HG02870 (cell line): ENCODE results near the gene TBCK.
"Not testable (repeated sequence)": the region's sequence is repeated elsewhere in the genome, so short reads cannot be mapped to it uniquely, and the experiment has no call there.

Experiments
- ATAC-seq: cut with Tn5 transposase; IDR thresholded peaks from one replicate; pipeline ENCODE4 v1.9.1; 2021; ENCODE audit warnings: mild to moderate bottlenecking, moderate library complexity; ENCODE audit not compliant: unreplicated experiment

Gene TBCK

DNA sequence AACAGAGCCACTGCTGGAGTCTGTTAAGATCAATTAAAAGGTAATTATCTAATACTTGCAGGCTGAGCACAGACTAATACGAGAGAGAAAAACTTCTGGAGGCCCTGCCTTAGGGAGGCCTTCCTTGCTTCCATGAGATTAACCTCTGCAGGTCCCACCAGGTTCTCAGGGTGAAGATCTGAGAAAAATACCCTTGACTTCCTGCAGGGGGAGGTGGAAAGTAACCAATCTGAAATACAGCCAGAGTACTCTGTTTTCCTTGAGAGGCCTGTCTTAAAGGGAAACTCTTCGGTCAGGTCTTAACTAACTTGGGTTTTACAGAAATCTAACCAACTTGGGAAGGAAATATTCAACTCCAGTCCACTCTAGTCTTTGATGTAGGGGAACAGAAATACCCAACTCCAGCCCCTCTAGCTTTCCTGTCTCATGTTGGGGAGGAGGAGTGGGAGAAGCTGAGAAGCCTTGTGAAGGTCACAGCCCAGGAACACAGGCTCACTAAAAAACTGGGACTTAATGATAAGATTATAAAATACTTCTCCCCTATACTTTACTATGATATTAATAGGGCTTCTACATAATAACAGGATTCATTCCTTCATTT is 77.1 kb downstream of the TBCK start:
- ATAC-seq: peak; percentile 93

- no peak for ATAC-seq
Measured at GRCh38 chr4:106231931-106232330, 84.1 kb downstream of the TBCK start.

- ATAC-seq: no peak
Measured at GRCh38 chr4:106222548-106222947, 93.5 kb downstream of the TBCK start.

DNA sequence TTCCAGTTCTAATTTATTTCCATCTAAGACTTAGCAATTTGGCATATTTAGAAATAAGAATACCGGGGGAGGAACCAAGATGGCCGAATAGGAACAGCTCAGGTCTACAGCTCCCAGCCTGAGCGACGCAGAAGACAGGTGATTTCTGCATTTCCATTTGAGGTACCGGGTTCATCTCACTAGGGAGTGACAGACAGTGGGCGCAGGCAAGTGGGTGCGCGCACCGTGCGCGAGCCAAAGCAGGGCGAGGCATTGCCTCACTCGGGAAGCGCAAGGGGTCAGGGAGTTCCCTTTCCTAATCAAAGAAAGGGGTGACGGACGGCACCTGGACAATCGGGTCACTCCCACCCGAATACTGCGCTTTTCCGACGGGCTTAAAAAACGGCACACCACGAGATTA is 102.7 kb downstream of the TBCK start:
- not testable (repeated sequence) for ATAC-seq

- no peak for ATAC-seq
Measured at GRCh38 chr4:106210021-106210420, 106.0 kb downstream of the TBCK start.

- no peak for ATAC-seq
Measured at GRCh38 chr4:106208481-106209460, 107.2 kb downstream of the TBCK start.

DNA sequence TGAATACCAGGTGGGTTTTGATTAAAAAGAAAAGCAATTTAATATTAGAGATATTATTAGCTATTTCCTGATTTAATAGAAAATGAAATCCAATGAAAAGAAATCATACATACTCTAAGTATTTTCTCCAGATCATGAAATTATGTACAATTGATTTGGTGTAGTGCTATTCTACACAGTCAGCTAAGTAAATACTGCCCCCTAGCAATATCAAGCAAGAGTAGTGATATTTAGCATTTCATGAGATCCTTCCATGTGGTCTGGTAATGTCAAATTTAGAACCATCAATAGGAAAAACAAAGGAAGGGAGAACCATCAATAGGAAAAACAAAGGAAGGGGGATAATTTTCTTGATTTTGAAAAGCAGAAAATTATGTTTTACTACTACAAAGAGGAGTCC is 114.6 kb downstream of the TBCK start:
- no peak for ATAC-seq

- ATAC-seq: no peak
Measured at GRCh38 chr4:106195435-106195950, 120.5 kb downstream of the TBCK start.

GRCh38 chr4:106194801-106195200 is 121.2 kb downstream of the TBCK start:
- no peak for ATAC-seq

GRCh38 chr4:106192131-106192530 is 123.9 kb downstream of the TBCK start:
- no peak for ATAC-seq

DNA sequence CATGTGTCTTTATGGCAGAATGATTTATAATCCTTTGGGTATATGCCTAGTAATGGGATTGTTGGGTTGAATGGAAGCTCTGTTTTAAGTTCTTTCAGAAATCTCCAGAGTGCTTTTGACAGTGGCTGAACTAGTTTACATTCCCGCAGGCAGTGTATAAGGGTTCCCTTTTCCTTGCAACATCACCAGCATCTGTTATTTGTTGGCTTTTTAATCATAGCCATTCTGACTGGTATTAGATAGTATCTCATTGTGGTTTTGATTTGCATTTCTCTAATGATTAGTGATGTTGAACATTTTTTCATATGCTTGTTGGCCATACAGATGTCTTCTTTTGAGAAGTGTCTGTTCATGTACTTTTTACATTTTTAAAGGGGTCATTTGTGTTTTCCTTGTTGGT is 129.8 kb downstream of the TBCK start:
- no peak for ATAC-seq

DNA sequence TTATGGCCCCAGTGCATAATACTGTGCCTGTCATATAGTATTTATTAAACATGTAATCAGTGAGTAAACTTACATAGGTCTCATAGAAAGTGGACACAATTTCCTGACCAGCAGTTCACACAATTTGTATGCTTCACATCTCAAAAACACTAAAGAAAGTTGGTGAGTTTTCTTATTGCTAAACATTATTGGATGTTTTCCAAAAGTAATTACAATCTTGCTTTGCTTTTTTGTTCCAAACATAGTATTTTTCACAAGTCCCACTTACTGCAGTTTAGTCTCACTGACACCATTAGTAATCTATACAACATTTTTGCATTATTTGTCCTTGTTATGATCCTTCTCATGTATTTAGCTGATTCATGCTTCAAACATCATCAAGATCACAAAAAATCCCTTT is 132.5 kb downstream of the TBCK start:
- no peak for ATAC-seq

DNA sequence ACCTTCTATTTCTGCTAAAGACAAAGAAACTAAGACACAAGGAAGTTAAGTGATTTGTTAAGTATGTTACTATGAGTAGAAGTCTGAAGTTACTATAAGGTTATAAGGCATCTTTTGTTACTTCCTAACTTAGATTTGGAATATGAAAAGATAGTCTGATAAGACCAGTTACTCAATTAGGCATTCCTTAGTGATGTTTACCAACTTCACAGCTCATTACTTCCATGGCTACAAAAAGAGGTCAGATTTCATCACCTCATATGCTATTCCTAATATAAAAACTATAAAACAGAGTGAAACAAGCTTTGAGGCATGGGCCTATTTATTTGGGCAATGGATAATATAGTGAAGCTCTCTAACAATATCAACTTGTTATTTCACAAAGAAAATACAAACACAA is 143.1 kb downstream of the TBCK start:
- no peak for ATAC-seq

GRCh38 chr4:106165351-106166010 is 150.5 kb downstream of the TBCK start:
- no peak for ATAC-seq

DNA sequence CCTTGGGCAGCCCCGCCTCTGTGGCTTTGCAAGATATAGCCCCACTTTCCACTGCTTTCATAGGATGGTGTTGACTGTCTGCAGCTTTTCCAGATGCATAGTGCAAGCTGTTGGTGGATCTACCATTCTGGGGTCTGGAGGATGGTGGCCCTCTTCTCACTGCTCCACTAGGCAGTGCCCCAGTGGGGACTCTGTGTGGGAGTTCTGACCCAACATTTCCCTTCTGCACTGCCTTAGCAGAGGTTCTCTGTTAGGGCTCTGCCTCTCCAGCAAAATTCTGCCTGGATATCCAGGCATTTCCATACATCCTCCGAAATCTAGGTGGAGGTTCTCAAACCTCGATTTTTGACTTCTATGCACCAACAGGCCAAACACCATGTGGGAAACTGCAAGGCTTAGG is 153.7 kb downstream of the TBCK start:
- no peak for ATAC-seq

DNA sequence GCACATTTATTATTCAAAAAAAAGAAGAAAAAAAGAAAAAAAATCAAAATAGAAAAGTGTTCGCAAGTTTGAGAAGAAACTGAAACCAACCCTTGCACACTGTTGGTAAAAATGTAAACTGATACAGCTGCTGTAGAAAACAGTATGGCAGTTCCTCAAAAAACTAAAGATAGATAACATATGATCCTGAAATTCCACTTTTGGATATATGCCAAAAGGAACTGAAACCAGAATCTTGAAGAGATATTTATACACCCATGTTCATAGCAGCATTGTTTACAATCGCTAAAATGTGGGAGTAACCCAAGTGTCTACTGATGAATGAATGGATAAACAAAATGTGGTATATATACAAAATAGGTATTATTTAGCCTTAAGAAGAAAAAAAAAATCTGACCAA is 155.4 kb downstream of the TBCK start:
- ATAC-seq: no peak

GRCh38 chr4:106149911-106150310 is 166.1 kb downstream of the TBCK start:
- no peak for ATAC-seq

- no peak for ATAC-seq
Measured at GRCh38 chr4:106149026-106149425, 167.0 kb downstream of the TBCK start.

DNA sequence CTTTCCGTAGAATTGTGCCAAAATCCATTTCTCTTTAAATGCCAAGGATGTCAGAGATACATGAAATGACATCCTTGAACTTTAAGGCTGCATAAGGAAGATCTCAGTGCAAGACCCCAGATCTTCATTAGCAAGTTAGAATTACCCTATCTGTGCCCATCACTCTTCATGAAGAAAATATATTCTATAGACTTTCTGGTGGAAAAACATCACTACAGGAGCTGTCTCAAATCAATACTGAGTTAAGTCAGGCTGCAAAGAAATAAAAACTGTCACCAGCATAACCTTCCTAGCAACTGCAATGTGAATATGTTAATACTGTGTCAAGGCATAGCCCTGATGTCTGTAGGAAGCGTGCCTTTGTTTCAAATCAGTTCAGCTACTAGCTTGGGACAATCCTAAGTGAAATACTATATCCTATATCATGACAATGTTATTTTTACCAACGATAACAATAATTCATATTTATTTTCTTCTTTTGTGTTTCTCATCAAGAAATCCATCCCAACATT is 173.3 kb downstream of the TBCK start:
- ATAC-seq: no peak

- ATAC-seq: no peak
Measured at GRCh38 chr4:106140601-106141000, 175.4 kb downstream of the TBCK start.

DNA sequence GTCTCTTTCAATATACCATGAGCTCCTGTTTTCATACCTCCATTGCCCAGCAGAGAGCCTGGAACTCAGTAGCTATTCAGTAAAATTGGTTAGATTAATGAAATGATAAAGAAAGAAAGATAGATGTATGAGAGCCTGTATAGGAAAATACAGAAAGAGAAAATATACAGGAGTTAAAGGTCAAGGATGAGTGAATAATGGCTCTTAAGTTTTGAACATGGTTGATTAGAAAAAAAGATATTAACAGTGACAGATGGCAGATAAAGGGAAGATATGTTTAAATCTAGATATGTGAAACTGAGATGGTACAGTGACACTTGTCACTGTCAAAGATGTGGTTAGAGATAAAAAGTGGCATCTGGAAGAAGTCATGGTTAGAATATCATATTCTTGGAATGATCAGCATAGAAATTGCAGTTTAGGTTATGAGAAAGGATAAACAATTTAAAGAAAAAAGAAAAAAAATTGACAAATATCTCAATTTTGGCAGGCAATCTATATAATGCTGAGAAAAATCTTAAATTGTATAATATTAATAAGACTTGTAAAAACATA is 179.2 kb downstream of the TBCK start:
- no peak for ATAC-seq
